CD14-positive monocyte (primary cell): ENCODE measurements around the gene HSPA4L. TPM values are rescaled to one million over a fixed set of nuclear protein-coding genes. Genes with fewer than 3 reads are reported as not detected.

ENCODE experiments used
- DNase-seq, 3 donors: peaks; one replicate each; pipeline ENCODE4 v3.0.0-alpha.2; 2011 to 2022
- H2AFZ ChIP-seq: 2 replicates; pipeline ENCODE4 v1.6.0; 2012; ENCODE audit warnings: mild to moderate bottlenecking, low read depth, low read length, inconsistent platforms; ENCODE audit not compliant: insufficient read depth, poor library complexity, severe bottlenecking
- H3K27ac ChIP-seq, 2 donors: 1 replicate in 1 of 2; 2 replicates in 1 of 2; pipeline ENCODE4 v1.5.1; 2012 to 2013; ENCODE audit warnings: low read length in 2 of 2, control low read depth in 1 of 2, inconsistent platforms in 1 of 2, low read depth in 1 of 2, mild to moderate bottlenecking in 1 of 2
- H3K27me3 ChIP-seq, 2 donors: one replicate each; pipeline versions ENCODE4 v1.6.0 to v1.6.1; 2011 to 2013; ENCODE audit warnings: low read length in 2 of 2; ENCODE audit not compliant: control insufficient read depth in 2 of 2, insufficient read depth in 2 of 2
- H3K36me3 ChIP-seq, 2 donors: replicated peaks in 1 of 2; 1 replicate in 1 of 2; 2 replicates in 1 of 2; pipeline versions ENCODE4 v1.5.1 to v1.6.1; 2012 to 2013; ENCODE audit warnings: low read length in 2 of 2, control low read depth in 1 of 2, inconsistent platforms in 1 of 2, mild to moderate bottlenecking in 1 of 2; ENCODE audit not compliant: insufficient read depth in 2 of 2, control insufficient read depth in 1 of 2
- H3K4me1 ChIP-seq, 2 donors: 1 replicate in 1 of 2; 2 replicates in 1 of 2; pipeline versions ENCODE4 v1.5.1 to v1.6.1; 2012 to 2013; ENCODE audit warnings: low read length in 2 of 2, control low read depth in 1 of 2, inconsistent platforms in 1 of 2, mild to moderate bottlenecking in 1 of 2, moderate library complexity in 1 of 2; ENCODE audit not compliant: insufficient read depth in 2 of 2, control insufficient read depth in 1 of 2
- H3K4me2 ChIP-seq: replicated peaks from 2 replicates; pipeline ENCODE3; 2012; ENCODE audit warnings: low read length, moderate library complexity, mild to moderate bottlenecking; ENCODE audit not compliant: poor library complexity, severe bottlenecking; ENCODE audit errors: extremely low read depth
- H3K4me3 ChIP-seq, 3 experiments: fragments of 200-600 bp in 1 of 3; sonication (generic) in 1 of 3; replicated peaks in 1 of 3; 1 replicate in 2 of 3; 2 replicates in 1 of 3; pipeline ENCODE4 v1.5.1; 2011 to 2013; ENCODE audit warnings: low read length in 3 of 3, mild to moderate bottlenecking in 3 of 3, control low read depth in 2 of 3, low read depth in 2 of 3, inconsistent platforms in 1 of 3, moderate library complexity in 1 of 3
- H3K79me2 ChIP-seq: 2 replicates; pipeline ENCODE4 v1.6.0; 2012; ENCODE audit warnings: mild to moderate bottlenecking, control low read depth, inconsistent platforms, low read length, moderate library complexity; ENCODE audit not compliant: insufficient read depth
- H3K9ac ChIP-seq: 2 replicates; pipeline ENCODE4 v1.6.0; 2017; ENCODE audit warnings: low read length, mild to moderate bottlenecking; ENCODE audit not compliant: insufficient read depth, poor library complexity, severe bottlenecking
- H3K9me3 ChIP-seq, 2 donors: replicated peaks in 1 of 2; 1 replicate in 1 of 2; 2 replicates in 1 of 2; pipeline versions ENCODE4 v1.5.1 to v1.6.1; 2012 to 2013; ENCODE audit warnings: low read length in 2 of 2, control low read depth in 1 of 2; ENCODE audit not compliant: control insufficient read depth in 1 of 2, insufficient read depth in 1 of 2
- H4K20me1 ChIP-seq: 2 replicates; pipeline ENCODE4 v1.6.0; 2012; ENCODE audit warnings: mild to moderate bottlenecking, low read length, control low read depth, moderate library complexity; ENCODE audit not compliant: insufficient read depth
- H3K27ac Mint-ChIP-seq, 7 donors: one replicate each; pipeline ENCODE4 v1.8.0; 2020; ENCODE audit warnings: mild to moderate bottlenecking in 7 of 7, mixed read lengths in 7 of 7, moderate library complexity in 6 of 7, inconsistent platforms in 2 of 7
- H3K27me3 Mint-ChIP-seq, 3 donors: one replicate each; pipeline ENCODE4 v1.8.0; 2021 to 2022; ENCODE audit warnings: low read depth in 3 of 3, mild to moderate bottlenecking in 3 of 3, mixed read lengths in 3 of 3, moderate library complexity in 3 of 3, inconsistent platforms in 1 of 3
- H3K36me3 Mint-ChIP-seq, 2 donors: one replicate each; pipeline ENCODE4 v1.8.0; 2020; ENCODE audit warnings: mixed read lengths in 2 of 2, inconsistent platforms in 1 of 2, mild to moderate bottlenecking in 1 of 2
- H3K4me1 Mint-ChIP-seq: one replicate; pipeline ENCODE4 v1.8.0; 2020; ENCODE audit warnings: mild to moderate bottlenecking, mixed read lengths
- H3K4me3 Mint-ChIP-seq, 2 donors: one replicate each; pipeline ENCODE4 v1.8.0; 2020; ENCODE audit warnings: mild to moderate bottlenecking in 2 of 2, mixed read lengths in 2 of 2, moderate library complexity in 1 of 2
- H3K9me3 Mint-ChIP-seq, 7 donors: one replicate each; pipeline ENCODE4 v1.8.0; 2020 to 2022; ENCODE audit warnings: mixed read lengths in 7 of 7, mild to moderate bottlenecking in 6 of 7, moderate library complexity in 6 of 7, inconsistent platforms in 2 of 7
- WGBS: methylation state at CpG from one replicate; pipeline ENCODE4 v1.1.5; 2013; ENCODE audit warnings: missing lambda C conversion rate; ENCODE audit not compliant: insufficient coverage; 5-methylcytosine and 5-hydroxymethylcytosine counted together
- intact Hi-C, 2 donors: fragments of 100-400 bp; cut with micrococcal nuclease; formaldehyde crosslinking; loops; one replicate each; pipeline versions ENCODE4 v1.15.0 to v1.15.1; 2023
- polyA plus RNA-seq, 3 donors: library from polyadenylated mRNA; depleted of rRNA in 1 of 3; unstranded in 2 of 3; stranded (reverse) in 1 of 3; fragments of 300-500 nt in 2 of 3; fragments of >200 nt in 1 of 3; fragmentation: Illumina TruSeq in 2 of 3; gene quantifications; 1 replicate in 2 of 3; 2 replicates in 1 of 3; pipeline ENCODE4 v1.2.3, GENCODE V29; 2012 to 2021
- TF ChIP-seq, protein P1 (sequence below): fragments of 200-600 bp; IDR thresholded peaks from one replicate; pipeline ENCODE4 v1.8.0; 2022; ENCODE audit warnings: antibody characterized with exemption, mild to moderate bottlenecking

HSPA4L gene
- polyA plus RNA-seq, 3 donors, result 0.04 TPM; not detected in 2

DNA sequence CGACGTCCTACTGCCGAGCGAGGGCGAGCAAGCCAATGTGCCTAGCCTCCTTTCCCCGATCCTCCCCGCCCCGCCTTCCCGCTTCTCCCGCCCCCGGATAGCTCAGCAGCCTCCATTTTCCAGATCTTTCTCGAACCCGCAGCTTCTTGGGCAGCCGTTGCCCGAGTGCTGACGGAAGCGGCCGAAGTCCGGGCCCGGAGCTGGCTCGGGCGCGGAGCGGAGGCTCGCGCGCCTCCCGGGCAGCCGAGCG, 172 bp upstream of the HSPA4L start:
- Histone ChIP-seq H3K4me1 (peaks cover 23 to 34% of the 10 kb centered on the region in 2 donors), H3K9ac (peak overlapping the region; percentile 62), H3K4me2 (peak overlapping the region; percentile 90), H4K20me1 (no peaks in the 10 kb centered on the region), H2AFZ (peak overlapping the region; percentile 90), H3K27me3 (peaks cover 34 to 50% of the 10 kb centered on the region in 2 donors), H3K27ac (no peak overlapping the region), H3K4me3 (peak overlapping the region; percentile 62 to 86 (median 67)), H3K79me2 (no peaks in the 10 kb centered on the region), H3K36me3 (no peaks in the 10 kb centered on the region), H3K9me3 (no peaks in the 10 kb centered on the region)
- Mint-ChIP-seq H3K27me3 (peaks cover 44 to 61% (median 44%) of the 10 kb centered on the region in 3 donors), H3K9me3 (peaks cover 0 to 16% (median 4%) of the 10 kb centered on the region in 7 donors), H3K4me3 (peak overlapping the region; percentile 97 to 99), H3K4me1 (peaks cover 29% of the 10 kb centered on the region), H3K27ac (no peak overlapping the region), H3K36me3 (peaks cover 0 to 11% of the 10 kb centered on the region in 2 donors)
- TF ChIP-seq, protein P1, sequence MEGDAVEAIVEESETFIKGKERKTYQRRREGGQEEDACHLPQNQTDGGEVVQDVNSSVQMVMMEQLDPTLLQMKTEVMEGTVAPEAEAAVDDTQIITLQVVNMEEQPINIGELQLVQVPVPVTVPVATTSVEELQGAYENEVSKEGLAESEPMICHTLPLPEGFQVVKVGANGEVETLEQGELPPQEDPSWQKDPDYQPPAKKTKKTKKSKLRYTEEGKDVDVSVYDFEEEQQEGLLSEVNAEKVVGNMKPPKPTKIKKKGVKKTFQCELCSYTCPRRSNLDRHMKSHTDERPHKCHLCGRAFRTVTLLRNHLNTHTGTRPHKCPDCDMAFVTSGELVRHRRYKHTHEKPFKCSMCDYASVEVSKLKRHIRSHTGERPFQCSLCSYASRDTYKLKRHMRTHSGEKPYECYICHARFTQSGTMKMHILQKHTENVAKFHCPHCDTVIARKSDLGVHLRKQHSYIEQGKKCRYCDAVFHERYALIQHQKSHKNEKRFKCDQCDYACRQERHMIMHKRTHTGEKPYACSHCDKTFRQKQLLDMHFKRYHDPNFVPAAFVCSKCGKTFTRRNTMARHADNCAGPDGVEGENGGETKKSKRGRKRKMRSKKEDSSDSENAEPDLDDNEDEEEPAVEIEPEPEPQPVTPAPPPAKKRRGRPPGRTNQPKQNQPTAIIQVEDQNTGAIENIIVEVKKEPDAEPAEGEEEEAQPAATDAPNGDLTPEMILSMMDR, result no peak
- under 1% methylated on average over 30 of the region's 30 CpGs for WGBS
- intact Hi-C loops, result no loop called here
- DNase-seq, result no peak

DNA sequence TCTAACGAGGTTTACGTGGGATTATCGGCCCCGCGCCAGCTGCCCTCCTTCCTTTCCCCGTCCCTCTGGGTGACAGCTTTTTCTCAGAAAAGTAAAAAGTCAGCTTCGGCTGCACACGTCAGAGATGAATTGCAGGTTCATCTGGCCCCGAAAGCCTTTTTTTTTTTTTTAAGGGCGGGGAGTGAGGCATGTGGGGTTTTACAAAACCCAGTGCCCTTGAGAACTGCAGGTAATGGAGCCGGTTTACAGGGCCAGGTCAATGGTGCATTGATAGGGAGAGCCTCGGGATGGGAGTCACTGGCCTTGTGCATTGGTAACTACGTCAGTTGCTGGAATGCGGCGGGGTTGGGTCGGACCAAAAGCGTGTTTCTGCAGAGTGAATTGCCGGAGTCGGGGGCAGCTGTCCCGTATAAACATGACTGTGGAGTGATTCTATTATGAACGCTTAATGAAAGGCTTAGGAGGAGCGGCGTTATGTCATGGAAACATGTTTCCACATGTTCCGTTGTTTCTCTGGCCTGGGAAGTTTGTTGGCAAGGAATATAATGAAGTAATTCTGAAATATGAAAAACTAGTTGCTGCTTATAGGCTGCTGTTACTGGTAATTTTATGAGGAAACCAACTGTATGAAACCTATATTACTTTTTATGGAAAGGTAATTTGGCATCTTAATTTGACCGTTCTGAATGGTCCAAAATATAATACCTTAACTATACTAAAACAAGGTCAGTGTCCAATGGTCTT, 1.1 kb downstream of the HSPA4L start:
- Mint-ChIP-seq H3K9me3 (peaks cover 0 to 16% (median 4%) of the 10 kb centered on the region in 7 donors), H3K27ac (peak overlapping the region in 2 of 7 donors; percentile 39 to 46), H3K27me3 (peaks cover 39 to 56% (median 44%) of the 10 kb centered on the region in 3 donors), H3K4me3 (peak overlapping the region; percentile 97 to 99), H3K4me1 (peaks cover 29% of the 10 kb centered on the region), H3K36me3 (peaks cover 0 to 11% of the 10 kb centered on the region in 2 donors)
- peak overlapping the region; percentile 62 for H3K9ac ChIP-seq
- no peak for DNase-seq
- H3K4me2 ChIP-seq, result peak overlapping the region; percentile 90
- peaks cover 32 to 50% of the 10 kb centered on the region in 2 donors for H3K27me3 ChIP-seq
- H3K27ac ChIP-seq, result no peak overlapping the region
- 16% methylated on average over 18 of the region's 25 CpGs for WGBS
- H4K20me1 ChIP-seq, result no peaks in the 10 kb centered on the region
- H2AFZ ChIP-seq, result peak overlapping the region; percentile 90
- no peaks in the 10 kb centered on the region for H3K9me3 ChIP-seq
- TF ChIP-seq, protein P1, result no peak
- H3K36me3 ChIP-seq, result no peaks in the 10 kb centered on the region
- H3K79me2 ChIP-seq, result no peaks in the 10 kb centered on the region
- intact Hi-C loops, result no loop called here
- peak overlapping the region; percentile 62 to 86 (median 67) for H3K4me3 ChIP-seq
- H3K4me1 ChIP-seq, result peaks cover 23 to 34% of the 10 kb centered on the region in 2 donors
